Right lobe of liver (tissue), 6 donors: Measurements from ENCODE around the gene NOS1AP. TPM values are rescaled to one million over a fixed set of nuclear protein-coding genes. Genes with fewer than 3 reads are reported as not detected.
A peak's percentile ranks its signal among the peaks of the same experiment; 100 is the strongest.

Experiments
- ATAC-seq, 4 donors: fragments of 200-7000 bp; cut with Tn5 transposase; one replicate each; pipeline ENCODE4 v1.9.1; 2020; ENCODE audit warnings: mild to moderate bottlenecking in 4 of 4, moderate library complexity in 4 of 4
- DNase-seq, 3 donors: peaks; one replicate each; pipeline ENCODE4 v3.0.0-alpha.2; 2020
- H3K27ac ChIP-seq, 3 donors: fragments of 200-600 bp; one replicate each; pipeline ENCODE4 v1.8.0; 2022
- H3K27me3 ChIP-seq, 2 donors: fragments of 200-600 bp; one replicate each; pipeline ENCODE4 v1.8.0; 2022
- H3K36me3 ChIP-seq, 4 donors: fragments of 200-600 bp; sonication (generic) in 1 of 4; one replicate each; pipeline versions ENCODE4 v1.5.1 to v1.8.0; 2017 to 2022; ENCODE audit warnings: control low read depth in 1 of 4
- H3K4me1 ChIP-seq, 4 donors: fragments of 200-600 bp; sonication (generic) in 1 of 4; one replicate each; pipeline versions ENCODE4 v1.5.1 to v1.8.0; 2017 to 2022; ENCODE audit warnings: control low read depth in 1 of 4
- H3K4me3 ChIP-seq, 3 donors: fragments of 200-600 bp; one replicate each; pipeline ENCODE4 v1.8.0; 2022
- H3K9me3 ChIP-seq, 4 donors: fragments of 200-600 bp; sonication (generic) in 1 of 4; one replicate each; pipeline versions ENCODE4 v1.5.1 to v1.8.0; 2017 to 2022; ENCODE audit warnings: control low read depth in 1 of 4
- POLR2A ChIP-seq: fragments of 450-650 bp; IDR thresholded peaks from one replicate; pipeline ENCODE4 v1.6.1; 2017; ENCODE audit warnings: antibody characterized with exemption, mild to moderate bottlenecking
- WGBS: methylation state at CpG from one replicate; pipeline ENCODE4 v1.1.6; 2018; ENCODE audit warnings: low coverage, low lambda C conversion rate; ENCODE audit not compliant: insufficient coverage; ENCODE audit errors: missing lambda C conversion rate; 5-methylcytosine and 5-hydroxymethylcytosine counted together
- intact Hi-C, 2 donors: fragments of 100-400 bp; cut with DNase I; formaldehyde crosslinking; loops; one replicate each; pipeline versions ENCODE4 v1.11.2 to v1.14.1; 2022
- total RNA-seq, 6 experiments: library from RNA; depleted of rRNA in 2 of 6; stranded (reverse); fragments of >200 nt in 2 of 6; fragmentation: NEBNext Ultra II Directional in 3 of 6; extraction: Animal tissue kit (Norgen Biotek cat#: 25700) in 3 of 6; gene quantifications; one replicate each; pipeline versions ENCODE4 v1.1.0 to v1.2.4, GENCODE V29; 2016 to 2023
- TF ChIP-seq, protein P1 (sequence below), 4 donors: fragments of 200-600 bp in 3 of 4; fragments of 450-650 bp in 1 of 4; IDR thresholded peaks; one replicate each; pipeline versions ENCODE4 v1.5.1 to v1.8.0; 2016 to 2022; ENCODE audit warnings: antibody characterized with exemption in 4 of 4, mild to moderate bottlenecking in 2 of 4
- donor health status: DM: no; HTN: yes; CAD: no.
- donor health status: DM: no; HTN: no; CAD: no.
- donor health status: DM: no; HTN: no; CAD: no.
- donor health status: DM: no; HTN: yes; CAD: no.
- donor health status: DM: no; HTN: yes; CAD: no.

Gene NOS1AP
- total RNA-seq, 6 experiments from 2014 or later, result 4.7 to 24.8 (median 11.6) TPM

DNA sequence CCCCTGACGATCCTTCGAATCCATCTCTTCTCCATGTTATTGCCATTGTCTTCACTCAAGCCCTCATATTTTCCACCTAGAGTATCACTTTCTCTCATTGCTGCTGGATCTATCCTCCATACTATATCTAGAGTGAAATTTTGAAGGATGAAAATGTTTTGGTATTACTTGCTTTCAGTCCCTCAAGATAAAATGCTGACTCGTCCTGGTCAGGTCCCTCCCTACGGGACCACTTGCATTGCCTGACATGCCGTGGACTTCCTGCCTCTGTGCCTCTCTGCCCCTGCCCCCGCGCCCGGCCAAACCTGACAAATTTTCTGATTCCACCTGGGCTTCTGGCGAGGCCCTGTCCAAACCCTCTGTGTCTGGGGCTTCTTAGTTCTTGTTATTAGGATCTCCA, 283.6 kb downstream of the NOS1AP start:
- intact Hi-C loops, result no loop called here
- ATAC-seq, result no peak

DNA sequence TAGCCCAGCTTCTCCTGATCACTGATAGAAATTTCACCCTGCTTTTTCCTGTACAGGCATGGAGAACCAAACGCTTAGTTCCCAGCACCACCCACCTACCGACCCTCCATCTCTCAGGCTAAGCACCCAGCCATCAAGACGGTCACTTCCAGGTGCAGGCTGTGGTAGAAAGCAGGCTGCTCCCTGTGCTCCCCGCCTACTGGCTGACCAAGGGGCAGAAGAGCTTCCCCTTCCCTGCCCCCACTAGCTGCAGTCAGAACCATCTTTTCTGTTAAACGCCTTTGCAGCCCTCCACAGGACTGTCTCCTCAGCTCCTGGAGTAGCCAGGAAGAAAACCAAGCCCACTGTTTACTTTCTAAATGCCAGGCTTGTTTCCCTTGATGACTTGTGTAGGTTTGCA, 284.2 kb downstream of the NOS1AP start:
- H3K4me1 ChIP-seq, result no peaks in the 10 kb centered on the region
- 80% methylated on average over 2 of the region's 5 CpGs for WGBS
- intact Hi-C loops, result no loop called here
- H3K36me3 ChIP-seq, result peaks cover 0 to 13% (median 0%) of the 10 kb centered on the region in 4 donors
- TF ChIP-seq, protein P1, sequence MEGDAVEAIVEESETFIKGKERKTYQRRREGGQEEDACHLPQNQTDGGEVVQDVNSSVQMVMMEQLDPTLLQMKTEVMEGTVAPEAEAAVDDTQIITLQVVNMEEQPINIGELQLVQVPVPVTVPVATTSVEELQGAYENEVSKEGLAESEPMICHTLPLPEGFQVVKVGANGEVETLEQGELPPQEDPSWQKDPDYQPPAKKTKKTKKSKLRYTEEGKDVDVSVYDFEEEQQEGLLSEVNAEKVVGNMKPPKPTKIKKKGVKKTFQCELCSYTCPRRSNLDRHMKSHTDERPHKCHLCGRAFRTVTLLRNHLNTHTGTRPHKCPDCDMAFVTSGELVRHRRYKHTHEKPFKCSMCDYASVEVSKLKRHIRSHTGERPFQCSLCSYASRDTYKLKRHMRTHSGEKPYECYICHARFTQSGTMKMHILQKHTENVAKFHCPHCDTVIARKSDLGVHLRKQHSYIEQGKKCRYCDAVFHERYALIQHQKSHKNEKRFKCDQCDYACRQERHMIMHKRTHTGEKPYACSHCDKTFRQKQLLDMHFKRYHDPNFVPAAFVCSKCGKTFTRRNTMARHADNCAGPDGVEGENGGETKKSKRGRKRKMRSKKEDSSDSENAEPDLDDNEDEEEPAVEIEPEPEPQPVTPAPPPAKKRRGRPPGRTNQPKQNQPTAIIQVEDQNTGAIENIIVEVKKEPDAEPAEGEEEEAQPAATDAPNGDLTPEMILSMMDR (IDR thresholded peaks at IDR 0.05), result no peak
- TF ChIP-seq POLR2A, result no peak
- no peaks in the 10 kb centered on the region for H3K9me3 ChIP-seq
- H3K27me3 ChIP-seq, result no peaks in the 10 kb centered on the region
- no peak overlapping the region for H3K4me3 ChIP-seq
- no peak for DNase-seq
- ATAC-seq, result no peak
- H3K27ac ChIP-seq, result no peak overlapping the region

More for the DNA sequence above, 283.6 kb downstream of the NOS1AP start:
- no peaks in the 10 kb centered on the region for H3K4me1 ChIP-seq
- TF ChIP-seq, protein P1 (IDR thresholded peaks at IDR 0.05), result no peak
- TF ChIP-seq POLR2A, result no peak
- H3K4me3 ChIP-seq, result no peak overlapping the region
- H3K9me3 ChIP-seq, result no peaks in the 10 kb centered on the region
- no peaks in the 10 kb centered on the region for H3K27me3 ChIP-seq
- H3K27ac ChIP-seq, result no peak overlapping the region
- H3K36me3 ChIP-seq, result peaks cover 0 to 10% (median 0%) of the 10 kb centered on the region in 4 donors
- DNase-seq, result no peak
- WGBS, result 75% methylated on average over 8 of the region's 9 CpGs

- no peak overlapping the region for H3K4me3 ChIP-seq
- peaks cover 0 to 21% (median 10%) of the 10 kb centered on the region in 4 donors for H3K4me1 ChIP-seq
- peaks cover 0 to 14% (median 0%) of the 10 kb centered on the region in 4 donors for H3K36me3 ChIP-seq
- WGBS, result 42% methylated on average over 5 of the region's 5 CpGs
- DNase-seq (no peak), ATAC-seq (peak; percentile 39 to 55 (median 52))
- TF ChIP-seq, protein P1 (IDR thresholded peaks at IDR 0.05), result peak; percentile 34 to 59 (median 50)
- TF ChIP-seq POLR2A, result no peak
- H3K27me3 ChIP-seq, result no peaks in the 10 kb centered on the region
- H3K9me3 ChIP-seq, result no peaks in the 10 kb centered on the region
- peak overlapping the region in 1 of 3 donors; percentile 29 for H3K27ac ChIP-seq
- intact Hi-C loops, result no loop called here
These were observed 288.3 kb downstream of the NOS1AP start for GRCh38 chr1:162357681-162358266.

- Histone ChIP-seq H3K27me3 (no peaks in the 10 kb centered on the region), H3K27ac (peak overlapping the region in 1 of 3 donors; percentile 24), H3K36me3 (peaks cover 0 to 14% (median 0%) of the 10 kb centered on the region in 4 donors), H3K9me3 (no peaks in the 10 kb centered on the region), H3K4me3 (no peak overlapping the region), H3K4me1 (peaks cover 0 to 30% (median 12%) of the 10 kb centered on the region in 4 donors)
- ATAC-seq (no peak), DNase-seq (no peak)
- intact Hi-C loops, result no loop called here
- 33% methylated on average over 1 of the region's 1 CpG for WGBS
- TF ChIP-seq, protein P1 (IDR thresholded peaks at IDR 0.05), result no peak
- no peak for TF ChIP-seq POLR2A
These were observed 289.4 kb downstream of the NOS1AP start for GRCh38 chr1:162358928-162359327.
